Middle frontal gyrus (tissue), 1 donor: Measurements from ENCODE around the gene ITGA8.
A peak's percentile ranks its signal among the peaks of the same experiment; 100 is the strongest.

Experiments used
- DNase-seq: peaks from one replicate; pipeline ENCODE4 v3.0.0-alpha.2; 2015; ENCODE audit warnings: low spot score; ENCODE audit errors: extremely low spot score

The ITGA8 gene

GRCh38 chr10:15735763-15736162, 16.0 kb upstream of the ITGA8 start:
- no peak for DNase-seq

DNA sequence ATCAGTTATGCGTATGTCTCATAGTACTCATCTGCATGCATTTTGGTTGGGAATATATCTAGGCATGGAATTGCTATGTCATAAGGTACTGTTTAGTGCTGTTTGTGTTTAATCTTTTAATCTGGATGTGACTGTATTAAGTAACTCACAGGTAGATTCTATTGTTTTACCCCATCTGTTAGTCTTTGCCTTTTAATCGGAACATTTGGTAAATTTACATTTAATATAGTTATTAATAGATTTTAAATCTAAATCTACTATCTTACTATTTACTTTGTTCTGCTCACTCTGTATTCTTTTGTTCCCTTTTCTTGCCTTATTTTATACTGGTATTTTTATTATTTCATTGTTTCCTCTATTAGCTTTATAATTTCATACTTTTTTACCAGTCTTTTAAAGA, 10.6 kb upstream of the ITGA8 start:
- no peak for DNase-seq

GRCh38 chr10:15729890-15730289, 10.2 kb upstream of the ITGA8 start:
- no peak for DNase-seq

DNA sequence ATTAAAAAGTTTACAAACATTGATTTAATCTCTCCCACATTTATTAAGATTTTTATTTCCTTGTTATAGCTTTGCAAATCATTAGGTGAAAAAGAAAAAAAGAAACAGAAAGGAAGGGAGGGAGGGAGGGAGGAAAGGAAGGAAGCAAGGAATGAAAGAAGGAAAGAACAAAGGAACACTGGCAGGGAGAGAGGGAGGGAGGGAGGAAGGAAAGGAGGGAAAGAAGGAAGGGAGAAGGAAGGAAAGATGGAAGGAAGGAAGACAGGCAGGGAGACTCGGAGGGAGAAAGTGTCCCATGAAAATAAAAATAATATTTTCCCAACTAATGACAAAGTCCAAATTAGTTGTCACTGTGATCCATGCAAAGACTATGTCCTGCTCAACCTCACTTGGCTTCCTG, 6.3 kb upstream of the ITGA8 start:
- no peak for DNase-seq

DNA sequence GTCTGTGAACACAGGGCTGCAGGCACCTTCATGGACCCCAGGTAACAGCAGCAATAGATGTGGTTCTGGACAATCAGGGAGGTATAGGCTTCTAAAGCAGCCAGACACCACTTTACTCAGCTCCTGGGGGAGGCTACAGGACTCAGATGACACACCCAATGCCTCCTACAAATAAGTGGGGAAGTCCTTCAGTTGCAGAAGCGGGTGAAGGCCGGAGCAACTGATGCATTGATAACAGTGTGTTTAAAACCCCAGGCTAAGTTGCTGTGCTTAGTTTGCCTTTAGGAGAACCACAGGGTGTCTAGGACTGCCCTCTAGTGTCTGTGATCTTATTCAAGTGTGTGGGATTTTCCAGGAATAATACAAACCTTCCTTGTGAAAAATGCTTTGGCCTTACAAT, 5.9 kb upstream of the ITGA8 start:
- peak; percentile 48 for DNase-seq

DNA sequence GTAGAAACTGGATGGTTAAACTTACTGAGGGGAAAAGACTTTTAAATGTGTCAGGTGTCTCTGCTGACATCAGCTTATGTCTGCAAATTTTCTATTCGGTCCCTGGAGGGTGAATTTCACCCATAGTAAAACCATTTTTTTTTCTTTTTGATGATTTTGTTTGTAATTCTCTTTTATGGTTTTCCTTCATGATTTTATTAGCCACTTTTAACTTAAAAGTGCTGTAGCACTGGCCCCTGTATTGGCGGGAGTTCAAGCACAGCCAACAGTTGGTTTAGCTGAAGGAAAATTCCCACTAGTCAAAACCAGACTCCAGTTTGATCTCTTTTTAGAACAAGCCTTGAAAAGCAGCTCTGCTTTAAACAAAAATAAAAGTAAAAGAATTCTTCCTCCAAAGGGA, 5.0 kb upstream of the ITGA8 start:
- no peak for DNase-seq

DNA sequence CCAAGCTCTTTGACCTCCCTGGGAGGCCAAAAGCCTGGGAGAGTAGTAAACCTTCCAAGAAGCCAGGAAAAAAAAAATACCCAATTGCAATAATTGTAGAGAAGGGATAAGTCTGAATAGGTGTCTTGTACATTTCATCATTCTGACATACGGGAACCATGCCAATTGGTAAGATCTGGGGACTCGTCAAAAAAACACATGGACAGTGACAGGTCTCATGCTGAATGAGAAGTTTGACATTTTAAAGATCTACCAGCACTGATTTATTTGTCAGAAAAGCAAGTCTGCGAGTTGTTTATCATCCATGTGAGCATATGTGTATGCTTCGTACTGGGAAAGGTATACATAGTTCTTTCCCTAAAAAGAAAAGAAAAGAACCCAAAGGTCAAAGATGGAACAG, 4.1 kb upstream of the ITGA8 start:
- DNase-seq = no peak

DNA sequence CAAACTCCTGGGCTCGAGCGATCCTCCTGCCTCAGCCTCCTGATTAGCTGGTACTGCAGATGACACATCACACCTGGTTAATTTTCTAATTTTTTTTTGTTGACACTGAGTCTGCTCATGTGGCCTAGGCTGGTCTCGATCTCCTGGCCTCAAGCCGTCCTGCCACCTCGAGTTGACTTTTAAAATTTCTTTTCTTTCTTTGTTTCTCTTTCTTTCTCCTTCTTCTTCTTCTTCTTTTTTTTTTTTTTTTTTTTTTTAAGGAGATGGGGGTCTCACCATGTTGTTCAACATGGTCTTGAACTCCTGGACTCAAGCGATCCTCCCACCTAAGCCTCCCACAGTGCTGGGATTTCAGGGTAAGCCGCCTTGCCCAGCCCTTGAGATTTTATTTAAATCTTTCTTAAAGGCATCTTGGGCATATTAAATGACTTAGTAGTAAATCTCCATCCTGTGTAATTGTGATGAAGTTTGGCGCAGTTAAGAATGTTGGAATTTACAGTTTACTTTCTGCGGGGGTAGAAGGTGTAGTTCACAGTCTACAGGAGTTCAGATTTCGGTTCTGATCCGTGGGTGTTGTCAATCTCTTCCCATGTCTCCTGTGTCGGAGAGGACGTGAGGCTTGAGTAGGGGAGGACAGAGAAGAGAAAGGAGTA, 1.0 kb upstream of the ITGA8 start:
- no peak for DNase-seq

DNA sequence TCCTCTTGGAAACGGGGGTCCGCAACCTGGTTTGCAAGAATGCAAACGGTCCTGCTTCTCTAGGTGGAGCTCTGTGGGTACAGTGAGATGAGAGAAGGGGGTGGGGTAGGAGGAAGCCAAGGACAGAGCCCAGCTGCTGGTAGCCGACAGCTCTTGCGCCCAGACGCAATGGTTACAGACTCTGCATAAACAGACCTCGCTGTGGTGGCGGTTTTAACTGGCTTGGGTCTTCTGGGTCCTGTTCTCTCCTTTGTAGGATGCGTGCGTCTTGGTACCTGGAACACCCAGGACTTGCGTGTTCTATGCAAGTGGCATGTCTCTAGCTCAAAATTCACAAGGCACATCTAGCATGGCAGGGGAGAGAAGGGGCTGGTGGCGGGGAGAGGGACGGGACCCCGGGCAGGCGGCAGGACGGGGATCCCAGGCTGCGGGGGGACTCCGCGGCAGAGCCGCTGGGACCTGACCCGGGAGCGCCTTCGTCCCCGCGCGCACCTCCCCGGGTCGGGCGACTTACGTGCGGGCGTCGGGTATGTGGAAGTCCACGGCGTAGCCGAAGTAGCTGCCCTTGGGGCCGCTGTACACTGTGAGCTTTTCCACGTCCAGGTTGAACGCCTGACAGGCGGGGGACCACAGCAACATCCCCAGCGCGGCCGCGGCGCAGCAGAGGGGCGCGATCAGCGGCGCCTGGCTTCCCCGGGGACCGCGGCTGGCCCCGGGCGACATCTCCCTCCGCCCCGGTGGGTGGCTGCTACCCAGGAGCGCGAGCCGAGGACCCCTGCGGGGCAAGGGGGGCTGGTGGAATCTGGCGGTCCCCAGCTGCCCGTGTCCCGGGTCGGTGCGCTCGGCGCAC, 448 bp downstream of the ITGA8 start:
- DNase-seq = no peak

- no peak for DNase-seq
Measured at GRCh38 chr10:15718694-15719048, 1.1 kb downstream of the ITGA8 start.

GRCh38 chr10:15715619-15716227, 4.0 kb downstream of the ITGA8 start:
- no peak for DNase-seq

GRCh38 chr10:15714847-15715246, 4.9 kb downstream of the ITGA8 start:
- no peak for DNase-seq

DNA sequence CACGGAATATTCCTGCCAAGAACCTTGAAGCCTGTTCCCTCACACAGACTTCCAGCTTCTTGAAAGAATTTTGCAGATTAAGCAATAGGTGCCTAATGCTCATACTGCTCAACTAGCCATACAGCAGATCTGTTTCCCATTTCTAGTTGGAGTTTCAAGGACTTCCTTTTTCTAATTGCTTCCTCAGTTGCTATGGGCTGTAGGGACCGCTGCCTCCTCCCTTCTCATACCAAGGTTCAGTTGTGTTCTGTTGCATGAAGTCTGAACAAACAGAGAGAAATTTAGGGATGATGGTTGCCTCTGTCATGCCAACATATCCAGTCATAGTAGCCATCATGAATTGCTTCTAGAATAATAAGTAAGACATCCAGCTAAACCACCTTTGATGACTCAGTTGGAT, 6.8 kb downstream of the ITGA8 start:
- DNase-seq = no peak

- no peak for DNase-seq
Measured at GRCh38 chr10:15710455-15710854, 9.3 kb downstream of the ITGA8 start.

DNA sequence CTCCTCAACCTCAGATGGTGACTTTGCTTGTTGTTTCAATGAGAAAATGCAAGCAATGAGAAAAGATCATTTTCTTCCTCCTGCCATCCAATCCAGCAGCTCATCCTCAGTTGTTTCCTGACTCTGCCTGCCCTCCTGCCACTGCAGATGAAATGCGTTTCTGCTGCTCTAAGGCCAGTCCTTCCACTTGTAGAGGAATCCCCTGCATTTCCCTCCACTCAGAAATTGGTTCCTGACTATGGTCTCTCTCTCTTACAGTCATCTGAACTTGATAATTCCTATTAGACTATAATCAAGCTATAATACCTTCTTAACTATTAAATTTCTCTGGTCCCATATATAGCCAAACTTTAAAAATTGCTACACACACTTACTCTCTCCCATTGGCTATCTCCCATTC, 14.4 kb downstream of the ITGA8 start:
- DNase-seq = no peak

DNA sequence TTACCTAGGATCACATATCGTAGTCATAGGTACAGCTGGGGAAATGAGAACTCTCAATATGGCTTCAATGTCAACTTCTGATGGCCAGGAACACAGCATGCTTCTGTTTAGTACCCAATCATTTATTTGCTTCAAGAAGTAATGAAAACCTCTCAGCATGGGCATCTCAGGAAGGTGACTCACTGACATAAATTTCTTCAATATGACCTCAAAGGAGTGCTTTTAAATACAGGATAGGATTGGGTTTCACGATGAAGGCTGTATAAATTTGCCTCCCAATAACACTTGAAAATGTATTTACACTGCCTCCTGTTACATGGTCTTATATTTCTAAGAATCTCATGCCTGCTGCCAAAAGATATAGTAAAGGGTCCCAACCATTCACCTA, 15.1 kb downstream of the ITGA8 start:
- DNase-seq = no peak

GRCh38 chr10:15703944-15704580, 15.7 kb downstream of the ITGA8 start:
- no peak for DNase-seq

- no peak for DNase-seq
Measured at GRCh38 chr10:15703151-15703880, 16.4 kb downstream of the ITGA8 start.

GRCh38 chr10:15700078-15700674, 19.5 kb downstream of the ITGA8 start:
- no peak for DNase-seq

DNA sequence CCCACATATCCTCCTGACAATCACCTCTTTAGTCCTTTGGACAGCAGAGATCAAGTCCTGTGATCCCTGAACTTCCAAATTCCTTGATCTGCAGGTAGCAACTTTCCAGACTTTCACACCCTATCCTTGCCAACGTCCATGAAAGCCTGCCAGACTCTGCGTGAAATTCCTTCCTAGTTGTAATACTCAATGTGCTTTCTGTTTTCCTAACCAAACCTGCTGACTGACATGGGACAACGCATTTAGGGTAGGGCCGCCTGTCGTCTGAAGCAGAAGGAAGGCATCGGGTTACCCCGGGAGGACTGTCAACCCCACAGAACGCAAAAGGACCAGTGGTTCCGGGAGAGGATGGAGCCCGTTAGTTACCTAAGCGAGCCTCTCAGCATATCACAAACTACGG, 23.9 kb downstream of the ITGA8 start:
- no peak for DNase-seq

DNA sequence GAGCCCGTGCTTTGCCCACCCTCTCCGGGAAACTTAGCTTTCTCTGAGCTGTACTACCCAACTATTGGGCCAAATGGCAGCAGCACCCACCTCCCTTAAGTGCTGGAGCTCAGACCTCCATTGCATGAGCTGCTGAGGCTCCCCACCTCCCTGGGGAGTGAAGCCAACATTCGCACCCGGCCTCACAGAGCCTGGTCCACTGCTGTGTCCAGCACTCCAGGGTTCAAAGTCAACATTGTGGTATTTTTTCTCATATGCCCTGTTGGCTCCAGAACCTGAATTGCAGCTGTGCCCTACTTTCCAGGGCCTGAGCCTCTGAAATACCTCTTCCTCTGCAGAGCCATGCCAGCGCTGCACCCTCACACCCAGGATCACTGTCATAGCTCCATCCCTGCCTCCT, 29.7 kb downstream of the ITGA8 start:
- no peak for DNase-seq
